HepG2 (cell line): Measurements from ENCODE around the gene AKAP1. TPM values are rescaled to one million over a fixed set of nuclear protein-coding genes. Genes with fewer than 3 reads are reported as not detected.
A peak's percentile ranks its signal among the peaks of the same experiment; 100 is the strongest.

Experiments
- ATRX ChIP-seq: sonication (generic); formaldehyde crosslinking; IDR thresholded peaks from 2 replicates; pipeline ENCODE4 v1.4.0; 2020; ENCODE audit warnings: missing genetic modification reagents, borderline replicate concordance
- DMAP1 ChIP-seq: IDR thresholded peaks from 2 replicates; pipeline ENCODE4 v1.6.1; 2016
- ERF ChIP-seq: IDR thresholded peaks from 2 replicates; pipeline ENCODE4 v1.6.1; 2018; ENCODE audit warnings: missing biosample characterization, missing genetic modification reagents
- HIVEP1 ChIP-seq: sonication (generic); formaldehyde crosslinking; IDR thresholded peaks from 2 replicates; pipeline ENCODE4 v1.4.0; 2020; ENCODE audit warnings: mild to moderate bottlenecking, missing genetic modification reagents
- MYNN ChIP-seq: sonication (generic); formaldehyde crosslinking; IDR thresholded peaks from 2 replicates; pipeline ENCODE4 v1.4.0; 2020; ENCODE audit warnings: mild to moderate bottlenecking, low read depth, missing genetic modification reagents
- PAX8 ChIP-seq: sonication (generic); formaldehyde crosslinking; IDR thresholded peaks from 2 replicates; pipeline ENCODE4 v1.8.0; 2022; ENCODE audit warnings: mild to moderate bottlenecking, missing genetic modification reagents, borderline replicate concordance
- POLR2AphosphoS5 ChIP-seq: IDR thresholded peaks from 2 replicates; pipeline ENCODE4 v1.6.1; 2012; ENCODE audit warnings: low read depth, low read length
- SMARCE1 ChIP-seq: fragments of 450-650 bp; IDR thresholded peaks from 2 replicates; pipeline ENCODE4 v1.6.1; 2017; ENCODE audit warnings: borderline replicate concordance
- ZBED4 ChIP-seq: sonication (generic); formaldehyde crosslinking; IDR thresholded peaks from 2 replicates; pipeline ENCODE4 v1.4.0; 2020; ENCODE audit warnings: missing genetic modification reagents, borderline replicate concordance
- ZBTB7B ChIP-seq: sonication (generic); formaldehyde crosslinking; IDR thresholded peaks from 2 replicates; pipeline ENCODE4 v1.4.0; 2020; ENCODE audit warnings: missing genetic modification reagents
- ZHX2 ChIP-seq, 2 experiments: sonication (generic) in 1 of 2; formaldehyde crosslinking in 1 of 2; IDR thresholded peaks; 2 replicates each; pipeline versions ENCODE4 v1.6.1 to v1.9.0; 2014 to 2022; ENCODE audit warnings: antibody characterized with exemption in 1 of 2, borderline replicate concordance in 1 of 2, inconsistent platforms in 1 of 2, low read depth in 1 of 2, missing genetic modification reagents in 1 of 2
- ZMYM3 ChIP-seq: sonication (generic); formaldehyde crosslinking; IDR thresholded peaks from 2 replicates; pipeline ENCODE4 v1.5.1; 2020; ENCODE audit warnings: mild to moderate bottlenecking, missing genetic modification reagents
- ZNF326 ChIP-seq: sonication (generic); formaldehyde crosslinking; IDR thresholded peaks from 2 replicates; pipeline ENCODE4 v1.4.0; 2020; ENCODE audit warnings: missing genetic modification reagents, borderline replicate concordance
- ZNF367 ChIP-seq: sonication (generic); formaldehyde crosslinking; IDR thresholded peaks from 2 replicates; pipeline ENCODE4 v1.4.0; 2020; ENCODE audit warnings: missing genetic modification reagents, borderline replicate concordance
- ZNF543 ChIP-seq: sonication (generic); formaldehyde crosslinking; IDR thresholded peaks from 2 replicates; pipeline ENCODE4 v1.4.0; 2020; ENCODE audit warnings: mild to moderate bottlenecking, missing genetic modification reagents
- ZNF629 ChIP-seq: sonication (generic); formaldehyde crosslinking; conservative IDR thresholded peaks from 2 replicates; pipeline ENCODE4 v1.5.0; 2020; ENCODE audit warnings: missing genetic modification reagents
- ZSCAN9 ChIP-seq: IDR thresholded peaks from 2 replicates; pipeline ENCODE4 v1.6.1; 2016; ENCODE audit warnings: borderline replicate concordance
- polyA plus RNA-seq, 8 experiments: library from polyadenylated mRNA; depleted of rRNA in 3 of 8; stranded (reverse) in 7 of 8; unstranded in 1 of 8; fragments of >200 nt; fragmentation: Illumina TruSeq in 4 of 8; extraction: Trizol in 4 of 8; gene quantifications; 2 replicates each; pipeline versions ENCODE4 v1.2.1 to v1.2.3, GENCODE V29; 2011 to 2016; ENCODE audit warnings: low read depth in 4 of 8, missing spikeins in 1 of 8, mixed read lengths in 1 of 8; ENCODE audit not compliant: insufficient read depth in 1 of 8
- total RNA-seq, 5 experiments: library from RNA; depleted of rRNA; stranded (reverse); fragments of >200 nt; fragmentation: Illumina TruSeq; extraction: Trizol; gene quantifications; 2 replicates each; pipeline ENCODE4 v1.2.3, GENCODE V29; 2016; ENCODE audit warnings: low read depth in 1 of 5
- TF ChIP-seq, protein P1 (sequence below): sonication (generic); formaldehyde crosslinking; IDR thresholded peaks from 2 replicates; pipeline ENCODE4 v1.8.1; 2023; ENCODE audit warnings: mild to moderate bottlenecking, missing genetic modification reagents, borderline replicate concordance
- TF ChIP-seq, protein P2 (sequence below): sonication (generic); formaldehyde crosslinking; IDR thresholded peaks from 2 replicates; pipeline ENCODE4 v1.5.0; 2020; ENCODE audit warnings: missing genetic modification reagents

The AKAP1 gene
- total and polyA plus RNA-seq, 2 of the 13 experiments (the other 11 are each of a cell fraction or from before 2014, with no cell fraction given) = 101 to 131 TPM

DNA sequence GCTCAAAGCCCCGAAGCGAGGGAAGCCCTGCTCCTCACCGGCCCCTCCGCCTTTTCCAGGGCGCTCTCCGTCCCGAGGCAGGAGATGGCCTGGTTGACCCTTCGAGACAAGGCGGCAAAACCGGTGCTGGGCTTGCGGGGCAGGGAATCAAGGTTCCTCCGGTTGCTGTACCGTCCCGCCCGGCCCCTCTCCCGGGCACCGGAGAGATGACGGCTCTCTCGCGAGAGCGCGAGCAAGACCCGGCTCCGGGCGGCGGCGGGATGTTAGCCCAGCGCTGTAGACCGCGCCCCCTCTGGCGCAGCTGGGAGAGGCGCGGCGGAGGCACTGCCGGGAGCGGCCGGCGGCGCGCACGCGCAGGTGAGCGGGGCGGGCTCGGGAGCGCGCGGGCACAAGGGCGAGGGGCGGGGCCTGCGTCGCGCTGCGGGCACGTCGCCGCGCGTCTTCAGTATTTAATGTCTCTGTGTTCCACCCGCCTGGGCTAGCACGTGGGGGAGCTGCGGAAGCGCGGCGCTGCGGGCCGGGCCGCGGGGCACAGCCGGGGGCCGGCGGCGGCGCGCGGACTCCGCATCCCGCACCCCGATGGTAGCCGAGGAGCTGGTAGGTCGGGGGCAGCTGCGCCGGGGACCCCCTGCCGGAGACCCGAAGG is at the start of gene AKAP1 (continued):
- peak; percentile 57; the same call in 1 of the 2 replicates for TF ChIP-seq ZSCAN9 (CRISPR knock-in tag)
- TF ChIP-seq, protein P1, sequence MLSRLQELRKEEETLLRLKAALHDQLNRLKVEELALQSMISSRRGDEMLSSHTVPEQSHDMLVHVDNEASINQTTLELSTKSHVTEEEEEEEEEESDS (CRISPR knock-in tag) = no peak
- TF ChIP-seq PAX8 (CRISPR knock-in tag) = no peak
- TF ChIP-seq HIVEP1 (CRISPR knock-in tag) = peak; percentile 48; the same call in 1 of the 2 replicates
- TF ChIP-seq ZNF543 = peak; percentile 9; the same call in 1 of the 2 replicates
- peak; percentile 91 for TF ChIP-seq ERF
- TF ChIP-seq DMAP1 = peak; percentile 63; the same call in 1 of the 2 replicates
- TF ChIP-seq ZHX2 (IDR thresholded peaks at IDR 0.05; ENCODE audit: low read depth) = peak; percentile 37; the same call in 1 of the 2 replicates
- peak; percentile 79 for TF ChIP-seq ZHX2 (CRISPR knock-in tag; IDR thresholded peaks at IDR 0.05; ENCODE audit: borderline replicate concordance)
- peak; percentile 92 for TF ChIP-seq POLR2AphosphoS5
- TF ChIP-seq ZNF367 (CRISPR knock-in tag) = 0 out of 2 replicates have a peak, but pooled peaks have one; percentile 38
- 0 out of 2 replicates have a peak, but pooled peaks have one; percentile 14 for TF ChIP-seq ZNF629 (CRISPR knock-in tag)
- TF ChIP-seq, protein P2, sequence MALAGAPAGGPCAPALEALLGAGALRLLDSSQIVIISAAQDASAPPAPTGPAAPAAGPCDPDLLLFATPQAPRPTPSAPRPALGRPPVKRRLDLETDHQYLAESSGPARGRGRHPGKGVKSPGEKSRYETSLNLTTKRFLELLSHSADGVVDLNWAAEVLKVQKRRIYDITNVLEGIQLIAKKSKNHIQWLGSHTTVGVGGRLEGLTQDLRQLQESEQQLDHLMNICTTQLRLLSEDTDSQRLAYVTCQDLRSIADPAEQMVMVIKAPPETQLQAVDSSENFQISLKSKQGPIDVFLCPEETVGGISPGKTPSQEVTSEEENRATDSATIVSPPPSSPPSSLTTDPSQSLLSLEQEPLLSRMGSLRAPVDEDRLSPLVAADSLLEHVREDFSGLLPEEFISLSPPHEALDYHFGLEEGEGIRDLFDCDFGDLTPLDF (CRISPR knock-in tag) = peak; percentile 91
- TF ChIP-seq ZBTB7B = peak; percentile 67; the same call in 1 of the 2 replicates
- TF ChIP-seq ZBED4 (CRISPR knock-in tag) = peak; percentile 93
- no peak for TF ChIP-seq ZNF326 (CRISPR knock-in tag)
- peak; percentile 72 for TF ChIP-seq ZMYM3 (CRISPR knock-in tag)
- TF ChIP-seq SMARCE1 = no peak
- TF ChIP-seq ATRX (CRISPR knock-in tag) = no peak
- TF ChIP-seq MYNN = peak; percentile 80; the same call in 1 of the 2 replicates
